ENCODE results near the gene OR8J3. TPM values are rescaled to one million over a fixed set of nuclear protein-coding genes. Genes with fewer than 3 reads are reported as not detected.

The OR8J3 gene
- total RNA-seq, 1 donor from 2014 or later: not detected

GRCh38 chr11:56160217-56160616 lies 20.2 kb upstream of the OR8J3 start, which contains the start of gene OR8K5:
OR8K5 (minus strand) TSS chr11:56160317; CDS start chr11:56160317, 0 bp downstream.
- no peaks in the 10 kb centered on the region for H3K4me1 ChIP-seq (ENCODE audit: insufficient read depth, low read length)
- Mint-ChIP-seq H3K4me1 (ENCODE audit: low read depth, unreplicated experiment) (no peaks in the 10 kb centered on the region), H3K27me3 (ENCODE audit: low read depth, unreplicated experiment) (no peaks in the 10 kb centered on the region), H3K27ac (ENCODE audit: unreplicated experiment) (no peak within 1 kb of the TSS), H3K9me3 (ENCODE audit: unreplicated experiment) (no peaks in the 10 kb centered on the region), H3K36me3 (ENCODE audit: low read depth, unreplicated experiment) (no peaks in the 10 kb centered on the region), H3K4me3 (ENCODE audit: unreplicated experiment) (no peak within 1 kb of the TSS)
- H3K79me2 ChIP-seq (ENCODE audit: insufficient read depth, low read length): no peaks in the 10 kb centered on the region
- H3K27me3 ChIP-seq (ENCODE audit: insufficient read depth, low read length): no peaks in the 10 kb centered on the region
- no peak for FAIRE-seq
- H3K27ac ChIP-seq (ENCODE audit: low read depth, low read length): no peak within 1 kb of the TSS
- no peak for DNase-seq (ENCODE audit: low read depth)
- H3K36me3 ChIP-seq (ENCODE audit: insufficient read depth, low read length): no peaks in the 10 kb centered on the region
- H4K20me1 ChIP-seq (ENCODE audit: insufficient read depth, low read length): no peaks in the 10 kb centered on the region
- no peak within 1 kb of the TSS for H2AFZ ChIP-seq (ENCODE audit: low read depth, low read length)
- TF ChIP-seq CTCF (IDR thresholded peaks at IDR 0.05; ENCODE audit: insufficient read depth, low read depth, low read length): no peak
- no peak for TF ChIP-seq EZH2 (IDR thresholded peaks at IDR 0.05; ENCODE audit: insufficient read depth, low read length)
- H3K9me3 ChIP-seq (ENCODE audit: insufficient read depth, low read depth, low read length): no peaks in the 10 kb centered on the region
- no peak within 1 kb of the TSS for H3K9ac ChIP-seq (ENCODE audit: low read length)
- H3K4me3 ChIP-seq (ENCODE audit: insufficient read depth, low read depth, low read length): no peak within 1 kb of the TSS
- H3K4me2 ChIP-seq (ENCODE audit: low read length): no peak within 1 kb of the TSS

- H3K27me3 Mint-ChIP-seq (ENCODE audit: low read depth, unreplicated experiment): no peaks in the 10 kb centered on the region
- no peak for FAIRE-seq
These were observed 12.3 kb upstream of the OR8J3 start for GRCh38 chr11:56152333-56152732.

More at GRCh38 chr11:56152333-56152732, 12.3 kb upstream of the OR8J3 start:
- no peaks in the 10 kb centered on the region for H3K27me3 ChIP-seq (ENCODE audit: insufficient read depth, low read length)
- no peak overlapping the region for H3K9ac ChIP-seq (ENCODE audit: low read length)
- H3K4me2 ChIP-seq (ENCODE audit: low read length): no peak overlapping the region
- no peak overlapping the region for H3K4me3 Mint-ChIP-seq (ENCODE audit: unreplicated experiment)
- no peaks in the 10 kb centered on the region for H3K36me3 ChIP-seq (ENCODE audit: insufficient read depth, low read length)
- no peaks in the 10 kb centered on the region for H3K79me2 ChIP-seq (ENCODE audit: insufficient read depth, low read length)
- no peak overlapping the region for H3K27ac Mint-ChIP-seq (ENCODE audit: unreplicated experiment)
- no peaks in the 10 kb centered on the region for H3K4me1 ChIP-seq (ENCODE audit: insufficient read depth, low read length)
- peaks cover 5% of the 10 kb centered on the region for H3K9me3 Mint-ChIP-seq (ENCODE audit: unreplicated experiment)
- no peaks in the 10 kb centered on the region for H3K4me1 Mint-ChIP-seq (ENCODE audit: low read depth, unreplicated experiment)
- no peaks in the 10 kb centered on the region for H3K36me3 Mint-ChIP-seq (ENCODE audit: low read depth, unreplicated experiment)
- H3K9me3 ChIP-seq (ENCODE audit: insufficient read depth, low read depth, low read length): peaks cover 13% of the 10 kb centered on the region
- TF ChIP-seq EZH2 (IDR thresholded peaks at IDR 0.05; ENCODE audit: insufficient read depth, low read length) (no peak), CTCF (IDR thresholded peaks at IDR 0.05; ENCODE audit: insufficient read depth, low read depth, low read length) (no peak)
- H3K27ac ChIP-seq (ENCODE audit: low read depth, low read length): no peak overlapping the region
- H3K4me3 ChIP-seq (ENCODE audit: insufficient read depth, low read depth, low read length): no peak overlapping the region
- H4K20me1 ChIP-seq (ENCODE audit: insufficient read depth, low read length): no peaks in the 10 kb centered on the region
- H2AFZ ChIP-seq (ENCODE audit: low read depth, low read length): no peak overlapping the region
- no peak for DNase-seq (ENCODE audit: low read depth)

All from astrocyte (in vitro differentiated cells and primary cell).